Natural killer cell (primary cell): ENCODE data around the gene TMEM175. TPM values are rescaled to one million over a fixed set of nuclear protein-coding genes. Genes with fewer than 3 reads are reported as not detected.

Experiments
- ATAC-seq, 3 donors: fragments of 150-1000 bp in 2 of 3; fragments of 200-7000 bp in 1 of 3; cut with Tn5 transposase; 1 replicate in 1 of 3; 2 replicates in 2 of 3; pipeline ENCODE4 v1.10.0; 2021; ENCODE audit warnings: mild to moderate bottlenecking in 2 of 3, moderate library complexity in 2 of 3
- DNase-seq, 2 donors: peaks; one replicate each; pipeline versions ENCODE4 v3.0.0 to v3.0.0-alpha.2; 2013 to 2021; ENCODE audit warnings: mixed read lengths in 1 of 2
- H3K27ac ChIP-seq: one replicate; pipeline ENCODE4 v1.5.1; 2013; ENCODE audit warnings: mild to moderate bottlenecking, low read length
- H3K27me3 ChIP-seq: one replicate; pipeline ENCODE4 v1.6.1; 2013; ENCODE audit warnings: low read length; ENCODE audit not compliant: control insufficient read depth, insufficient read depth
- H3K36me3 ChIP-seq: one replicate; pipeline ENCODE4 v1.6.1; 2013; ENCODE audit warnings: low read length; ENCODE audit not compliant: control insufficient read depth, insufficient read depth
- H3K4me1 ChIP-seq: one replicate; pipeline ENCODE4 v1.6.1; 2013; ENCODE audit warnings: low read length; ENCODE audit not compliant: control insufficient read depth, insufficient read depth
- H3K4me3 ChIP-seq: one replicate; pipeline ENCODE4 v1.5.1; 2013; ENCODE audit warnings: low read length
- H3K9me3 ChIP-seq: one replicate; pipeline ENCODE4 v1.6.1; 2013; ENCODE audit warnings: low read length; ENCODE audit not compliant: control insufficient read depth, insufficient read depth
- H3K27ac Mint-ChIP-seq, 2 donors: one replicate each; pipeline ENCODE4 v1.8.0; 2022; ENCODE audit warnings: mild to moderate bottlenecking in 2 of 2, mixed read lengths in 2 of 2, moderate library complexity in 1 of 2
- H3K27me3 Mint-ChIP-seq, 2 donors: one replicate each; pipeline ENCODE4 v1.8.0; 2022; ENCODE audit warnings: low read depth in 2 of 2, mixed read lengths in 2 of 2
- H3K36me3 Mint-ChIP-seq: one replicate; pipeline ENCODE4 v1.8.0; 2022; ENCODE audit warnings: mixed read lengths
- H3K4me1 Mint-ChIP-seq, 2 donors: one replicate each; pipeline ENCODE4 v1.8.0; 2022; ENCODE audit warnings: mixed read lengths in 2 of 2
- H3K4me3 Mint-ChIP-seq: one replicate; pipeline ENCODE4 v1.8.0; 2022; ENCODE audit warnings: mild to moderate bottlenecking, moderate library complexity, mixed read lengths
- H3K9me3 Mint-ChIP-seq, 2 donors: one replicate each; pipeline ENCODE4 v1.8.0; 2022; ENCODE audit warnings: mixed read lengths in 2 of 2
- CTCF ChIP-seq: fragments of 200-600 bp; IDR thresholded peaks from one replicate; pipeline ENCODE4 v1.8.0; 2022; ENCODE audit warnings: antibody characterized with exemption
- WGBS: methylation state at CpG from one replicate; pipeline ENCODE4 v1.1.7; 2013; ENCODE audit warnings: missing lambda C conversion rate; ENCODE audit not compliant: insufficient coverage; 5-methylcytosine and 5-hydroxymethylcytosine counted together
- intact Hi-C: fragments of 100-400 bp; cut with micrococcal nuclease; formaldehyde crosslinking; loops from one replicate; pipeline ENCODE4 v1.14.2; 2022
- total RNA-seq, 4 donors: library from RNA; stranded (reverse); fragments of 120-200 nt in 1 of 4; gene quantifications; one replicate each; pipeline versions ENCODE4 v1.2.3 to v1.2.4, GENCODE V29; 2013 to 2022

TMEM175 gene
- total RNA-seq, 3 donors from 2014 or later (not counting 1 experiment from before 2014, with no cell fraction given): 72.8 to 79.8 (median 73.2) TPM

GRCh38 chr4:971666-972500, 39.6 kb downstream of the TMEM175 start:
- Mint-ChIP-seq H3K36me3 (no peaks in the 10 kb centered on the region), H3K27me3 (no peaks in the 10 kb centered on the region), H3K4me3 (peak overlapping the region; percentile 81), H3K27ac (peak overlapping the region; percentile 78 to 87), H3K9me3 (no peaks in the 10 kb centered on the region), H3K4me1 (peaks cover 19 to 30% of the 10 kb centered on the region in 2 donors)
- intact Hi-C loops: loop anchor here (5.0 kb wide), 1 partner anchor 40 kb away; the partner anchor contains the start of gene FGFRL1
- WGBS: 75% methylated on average over 24 of the region's 24 CpGs
- H3K27ac ChIP-seq: peak overlapping the region; percentile 87
- H3K36me3 ChIP-seq: peaks cover 2% of the 10 kb centered on the region
- no peaks in the 10 kb centered on the region for H3K9me3 ChIP-seq
- H3K4me3 ChIP-seq: peak overlapping the region; percentile 56
- H3K4me1 ChIP-seq: peaks cover 57% of the 10 kb centered on the region
- TF ChIP-seq CTCF: no peak
- peak in 1 of 2 donors; percentile 49 for DNase-seq
- peaks cover 3% of the 10 kb centered on the region for H3K27me3 ChIP-seq
- no peak for ATAC-seq

- peak; percentile 60 to 77 for DNase-seq
- intact Hi-C loops: loop anchor here (1.0 to 5.0 kb wide), 3 partner anchors 12 to 41 kb away; partner anchors contain the start of genes FGFRL1, GAK and TMEM175
- H3K9me3 Mint-ChIP-seq: no peaks in the 10 kb centered on the region
Observed at GRCh38 chr4:972651-973424, 40.6 kb downstream of the TMEM175 start.

More at GRCh38 chr4:972651-973424, 40.6 kb downstream of the TMEM175 start:
- Mint-ChIP-seq H3K36me3 (no peaks in the 10 kb centered on the region), H3K4me1 (peaks cover 19 to 30% of the 10 kb centered on the region in 2 donors), H3K4me3 (peak overlapping the region; percentile 74), H3K27ac (peak overlapping the region in 1 of 2 donors; percentile 78), H3K27me3 (no peaks in the 10 kb centered on the region)
- peak; percentile 16 to 39 (median 32) for ATAC-seq
- peak overlapping the region; percentile 16 for H3K27ac ChIP-seq
- H3K4me3 ChIP-seq: peak overlapping the region; percentile 56
- H3K27me3 ChIP-seq: peaks cover 3% of the 10 kb centered on the region
- H3K36me3 ChIP-seq: no peaks in the 10 kb centered on the region
- H3K4me1 ChIP-seq: peaks cover 53% of the 10 kb centered on the region
- no peak for TF ChIP-seq CTCF
- WGBS: 1% methylated on average over 65 of the region's 65 CpGs
- H3K9me3 ChIP-seq: no peaks in the 10 kb centered on the region
